OCI-LY1 (cell line): Measurements from ENCODE around the gene SYNM.

ENCODE experiments used
- CTCF ChIP-seq: fragments of 200-600 bp; sonication (generic), shearing (Covaris generic); IDR thresholded peaks from 2 replicates; pipeline ENCODE4 v1.5.1; 2017; ENCODE audit warnings: mild to moderate bottlenecking, antibody characterized with exemption, low read length, moderate library complexity, mixed read lengths
- EZH2 ChIP-seq: fragments of 200-600 bp; sonication (generic), shearing (Covaris generic); IDR thresholded peaks from 2 replicates; pipeline ENCODE4 v1.8.0; 2017; ENCODE audit warnings: borderline replicate concordance, mixed run types, mild to moderate bottlenecking, antibody characterized with exemption, low read length, moderate library complexity, mixed read lengths

- TF ChIP-seq CTCF (no peak), EZH2 (no peak)
Observed at GRCh38 chr15:99132634-99133287, 27.9 kb downstream of the SYNM start.
